Kidney epithelial cell (primary cell): ENCODE results near the gene IFNA1. TPM values are rescaled to one million over a fixed set of nuclear protein-coding genes. Genes with fewer than 3 reads are reported as not detected.

ENCODE experiments used
- DNase-seq: peaks from one replicate; pipeline ENCODE4 v3.0.0-alpha.2; 2010; ENCODE audit warnings: low read depth
- H3K27me3 ChIP-seq: 2 replicates; pipeline ENCODE4 v1.6.0; 2011; ENCODE audit warnings: low read length; ENCODE audit not compliant: control insufficient read depth, insufficient read depth
- H3K36me3 ChIP-seq: 2 replicates; pipeline ENCODE4 v1.5.1; 2011; ENCODE audit warnings: low read length; ENCODE audit not compliant: control insufficient read depth, insufficient read depth
- H3K4me3 ChIP-seq: 2 replicates; pipeline ENCODE4 v1.5.1; 2011; ENCODE audit warnings: low read depth, mild to moderate bottlenecking, control low read depth, low read length
- CTCF ChIP-seq: IDR thresholded peaks from 2 replicates; pipeline ENCODE4 v1.5.1; 2011; ENCODE audit warnings: mild to moderate bottlenecking, moderate library complexity, low read length, control low read depth, inconsistent platforms; ENCODE audit not compliant: insufficient read depth, poor library complexity, severe bottlenecking
- total RNA-seq: library from RNA; depleted of rRNA; stranded (reverse); fragments of >200 nt; gene quantifications from 2 replicates; pipeline ENCODE4 v1.2.3, GENCODE V29; 2015

Gene IFNA1
- not detected in 2 replicates for total RNA-seq

GRCh38 chr9:21440139-21440538 lies at the start of gene IFNA1:
Gene IFNA1, plus strand, starts transcription at chr9:21440439. Its CDS starts 69 bp downstream, at chr9:21440508.
- TF ChIP-seq CTCF, result no peak
- Histone ChIP-seq H3K36me3 (no peaks in the 10 kb centered on the region), H3K4me3 (no peak within 1 kb of the TSS), H3K27me3 (no peaks in the 10 kb centered on the region)
- no peak for DNase-seq

- H3K27me3 ChIP-seq, result peaks cover 5% of the 10 kb centered on the region
- no peak for DNase-seq
- H3K36me3 ChIP-seq, result no peaks in the 10 kb centered on the region
- peak; percentile 33 for TF ChIP-seq CTCF
- no peak overlapping the region for H3K4me3 ChIP-seq
Observed at GRCh38 chr9:21392270-21392669, 48.0 kb upstream of the IFNA1 start.

- Histone ChIP-seq H3K4me3 (peak overlapping the region; percentile 57), H3K27me3 (peaks cover 5% of the 10 kb centered on the region), H3K36me3 (no peaks in the 10 kb centered on the region)
- DNase-seq, result no peak
- TF ChIP-seq CTCF, result peak; percentile 96
Observed at GRCh38 chr9:21395778-21396717, 44.2 kb upstream of the IFNA1 start.

- no peak for DNase-seq
- peaks cover 5% of the 10 kb centered on the region for H3K27me3 ChIP-seq
Observed at GRCh38 chr9:21398955-21399489, 41.2 kb upstream of the IFNA1 start.

GRCh38 chr9:21399956-21400355 lies 40.3 kb upstream of the IFNA1 start:
- Histone ChIP-seq H3K4me3 (no peak overlapping the region), H3K27me3 (peaks cover 5% of the 10 kb centered on the region), H3K36me3 (no peaks in the 10 kb centered on the region)
- TF ChIP-seq CTCF, result no peak
- DNase-seq, result no peak

More at GRCh38 chr9:21398955-21399489, 41.2 kb upstream of the IFNA1 start:
- TF ChIP-seq CTCF, result no peak
- Histone ChIP-seq H3K4me3 (no peak overlapping the region), H3K36me3 (no peaks in the 10 kb centered on the region)
